ENCODE results near the gene RNF125.
"Not testable (repeated sequence)": the region's sequence is repeated elsewhere in the genome, so short reads cannot be mapped to it uniquely, and the experiment has no call there.

Gene RNF125

GRCh38 chr18:32018331-32019250, at the start of gene RNF125:
RNF125 (plus strand) TSS chr18:32018825; CDS start chr18:32018864, 39 bp downstream.
- DNase-seq, result peak; percentile 86

GRCh38 chr18:31970617-31971016, 48.0 kb upstream of the RNF125 start:
- no peak for DNase-seq

GRCh38 chr18:31973929-31974546, 44.6 kb upstream of the RNF125 start:
- DNase-seq, result no peak

DNA sequence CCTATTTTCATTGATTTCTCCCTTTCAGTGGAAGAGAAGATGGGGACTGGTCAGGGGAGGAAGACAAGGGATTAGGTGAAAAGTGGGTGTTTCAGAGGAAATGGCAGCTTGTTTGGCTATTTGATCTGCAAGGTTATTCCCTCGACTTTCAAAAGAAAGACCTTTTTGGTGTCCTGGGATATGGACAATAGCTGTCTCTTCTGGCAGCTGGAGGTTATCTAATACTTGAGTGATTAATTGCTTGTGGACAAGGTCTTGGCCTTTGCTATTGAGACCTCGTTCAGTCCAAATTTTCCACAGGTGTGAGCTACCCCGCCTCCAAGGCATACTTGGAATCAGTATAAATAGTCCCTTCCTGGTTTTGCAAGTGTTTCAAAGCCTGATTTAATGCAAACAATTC, 42.4 kb upstream of the RNF125 start:
- DNase-seq, result no peak

- no peak for DNase-seq
Observed at GRCh38 chr18:31977270-31977872, 41.3 kb upstream of the RNF125 start.

DNA sequence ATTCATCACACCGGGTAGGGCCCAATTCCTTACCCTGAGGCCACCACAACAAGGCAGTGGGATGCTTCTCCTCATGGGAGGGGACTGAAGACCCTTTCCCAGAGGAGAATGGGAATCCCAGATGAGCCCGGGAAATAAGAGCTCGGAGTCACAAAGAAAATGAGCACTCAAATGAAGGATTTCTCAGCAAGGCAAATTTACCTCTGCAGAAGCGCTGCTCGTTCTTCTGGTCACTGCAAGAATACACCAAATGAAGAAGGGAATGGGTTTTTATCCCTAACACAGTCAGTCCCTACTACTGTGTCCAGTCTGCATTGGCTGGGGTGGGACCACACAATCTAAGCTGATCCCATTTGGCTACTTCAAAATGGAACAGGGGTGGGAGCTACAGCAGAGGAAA, 40.0 kb upstream of the RNF125 start:
- DNase-seq, result no peak

- DNase-seq, result no peak
Observed at GRCh38 chr18:31979714-31980113, 38.9 kb upstream of the RNF125 start.

DNA sequence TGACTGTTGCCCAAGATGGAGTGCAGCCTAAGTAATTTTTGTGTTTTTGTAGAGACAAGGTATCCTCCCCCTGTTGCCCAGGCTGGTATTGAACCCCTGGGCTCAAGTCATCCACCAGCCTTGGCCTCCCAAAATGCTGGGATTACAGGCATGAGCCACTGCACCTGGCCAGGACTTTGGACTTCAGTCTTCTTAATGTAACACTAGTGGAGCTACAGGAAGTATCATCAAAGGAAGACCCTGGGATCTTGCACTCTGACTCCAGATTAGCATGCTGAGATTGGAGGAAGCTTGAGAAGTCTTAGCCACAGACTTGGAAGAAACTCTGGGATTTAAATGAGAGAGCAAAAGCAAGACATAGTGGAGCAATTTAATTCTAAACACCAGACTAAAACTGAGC, 37.8 kb upstream of the RNF125 start:
- no peak for DNase-seq

GRCh38 chr18:31983020-31983419, 35.6 kb upstream of the RNF125 start:
- no peak for DNase-seq

DNA sequence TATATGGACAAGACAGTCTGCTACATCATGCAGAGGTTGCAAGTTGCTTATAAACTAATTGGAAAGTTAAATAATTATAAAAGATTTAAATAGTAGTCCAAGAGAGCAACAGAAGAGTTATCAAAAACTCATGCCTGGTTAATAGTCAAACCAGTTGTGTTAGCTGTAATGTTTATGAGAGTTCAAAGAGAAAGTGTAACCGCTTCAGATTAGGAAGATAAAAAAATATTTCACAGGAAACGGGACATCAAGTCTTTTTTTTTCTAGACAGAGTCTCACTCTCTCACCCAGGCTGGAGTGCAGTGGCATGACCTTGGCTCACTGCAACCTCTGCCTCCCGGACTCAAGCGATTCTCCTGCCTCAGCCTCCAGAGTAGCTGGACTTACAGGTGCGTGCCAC, 34.6 kb upstream of the RNF125 start:
- no peak for DNase-seq

GRCh38 chr18:31990823-31991222, 27.8 kb upstream of the RNF125 start:
- no peak for DNase-seq

DNA sequence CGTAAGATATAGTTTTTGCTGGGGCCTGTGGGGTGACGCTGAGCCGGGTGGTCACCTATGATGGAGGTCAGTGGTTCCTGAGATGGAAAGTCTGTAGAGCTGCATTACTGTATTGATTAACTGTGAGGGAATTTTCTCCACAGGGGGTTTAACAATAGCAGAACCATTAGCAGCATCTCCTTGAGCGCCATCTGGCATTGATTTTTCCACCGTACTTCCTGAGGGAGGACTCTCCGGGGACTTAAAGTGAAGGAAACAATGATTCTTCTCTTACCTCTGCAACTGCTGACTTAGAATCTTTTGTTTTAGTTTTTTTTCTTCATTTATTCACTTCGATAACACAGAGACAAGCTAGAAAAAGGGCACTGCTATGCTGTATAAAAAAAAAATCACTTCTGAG, 22.6 kb upstream of the RNF125 start:
- DNase-seq, result no peak

GRCh38 chr18:31998880-31999412, 19.7 kb upstream of the RNF125 start:
- no peak for DNase-seq

GRCh38 chr18:32001141-32001540, 17.5 kb upstream of the RNF125 start:
- DNase-seq, result not testable (repeated sequence)

GRCh38 chr18:32003822-32004221, 14.8 kb upstream of the RNF125 start:
- not testable (repeated sequence) for DNase-seq

- DNase-seq, result no peak
Observed at GRCh38 chr18:32010124-32010721, 8.4 kb upstream of the RNF125 start.

DNA sequence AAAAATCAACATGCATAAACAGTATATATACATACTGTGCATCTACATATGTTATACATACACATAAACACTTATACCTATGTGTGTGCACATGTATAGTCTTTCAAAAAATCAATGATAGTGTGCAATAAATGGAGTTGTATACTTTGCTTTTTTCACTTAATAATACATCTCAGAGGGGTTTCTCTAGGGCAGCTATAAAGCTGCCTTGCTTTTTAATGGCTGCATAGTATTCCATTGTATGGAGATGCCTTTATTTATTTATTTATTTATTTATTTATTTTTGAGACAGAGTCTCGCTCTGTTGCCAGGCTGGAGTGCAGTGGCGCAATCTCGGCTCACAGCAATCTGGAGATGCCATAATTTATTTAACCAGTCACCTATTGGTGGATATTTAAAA, 7.4 kb upstream of the RNF125 start:
- no peak for DNase-seq

DNA sequence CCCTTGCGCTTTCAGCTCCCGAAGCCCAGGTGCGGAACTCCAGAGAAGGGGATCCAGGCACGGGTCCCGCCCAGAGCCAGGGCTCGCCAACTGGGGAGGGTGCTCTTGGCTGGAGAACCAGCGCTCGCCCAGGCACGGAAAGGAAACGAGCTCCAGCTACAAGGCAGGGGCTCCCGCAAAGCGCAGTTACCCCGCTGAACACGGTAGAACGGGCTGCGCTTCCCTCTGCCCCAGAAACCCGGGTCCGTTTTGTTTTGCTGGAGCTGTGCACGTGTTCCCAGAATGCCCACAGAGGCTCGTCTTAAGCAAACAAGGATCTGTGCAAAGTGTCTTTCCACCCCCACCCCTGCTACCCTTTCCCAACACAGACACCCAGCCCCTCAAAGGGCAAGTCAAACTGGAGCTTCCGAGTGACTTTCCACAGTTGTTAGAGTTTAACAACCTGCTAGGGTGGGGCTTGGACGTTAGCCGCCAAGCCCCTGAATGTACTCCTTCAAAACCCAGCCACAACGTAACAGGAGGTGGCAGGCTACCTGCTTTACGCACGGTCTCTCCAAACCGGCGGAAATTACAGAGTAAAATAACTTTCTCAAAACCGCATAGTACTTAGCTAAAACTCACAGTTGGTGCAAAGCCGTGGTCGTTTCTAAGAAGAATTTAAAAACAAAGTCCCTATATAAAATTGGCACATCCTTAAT, 775 bp downstream of the RNF125 start:
- DNase-seq, result peak; percentile 71

- peak; percentile 56 for DNase-seq
Observed at GRCh38 chr18:32019949-32020625, 1.5 kb downstream of the RNF125 start.

DNA sequence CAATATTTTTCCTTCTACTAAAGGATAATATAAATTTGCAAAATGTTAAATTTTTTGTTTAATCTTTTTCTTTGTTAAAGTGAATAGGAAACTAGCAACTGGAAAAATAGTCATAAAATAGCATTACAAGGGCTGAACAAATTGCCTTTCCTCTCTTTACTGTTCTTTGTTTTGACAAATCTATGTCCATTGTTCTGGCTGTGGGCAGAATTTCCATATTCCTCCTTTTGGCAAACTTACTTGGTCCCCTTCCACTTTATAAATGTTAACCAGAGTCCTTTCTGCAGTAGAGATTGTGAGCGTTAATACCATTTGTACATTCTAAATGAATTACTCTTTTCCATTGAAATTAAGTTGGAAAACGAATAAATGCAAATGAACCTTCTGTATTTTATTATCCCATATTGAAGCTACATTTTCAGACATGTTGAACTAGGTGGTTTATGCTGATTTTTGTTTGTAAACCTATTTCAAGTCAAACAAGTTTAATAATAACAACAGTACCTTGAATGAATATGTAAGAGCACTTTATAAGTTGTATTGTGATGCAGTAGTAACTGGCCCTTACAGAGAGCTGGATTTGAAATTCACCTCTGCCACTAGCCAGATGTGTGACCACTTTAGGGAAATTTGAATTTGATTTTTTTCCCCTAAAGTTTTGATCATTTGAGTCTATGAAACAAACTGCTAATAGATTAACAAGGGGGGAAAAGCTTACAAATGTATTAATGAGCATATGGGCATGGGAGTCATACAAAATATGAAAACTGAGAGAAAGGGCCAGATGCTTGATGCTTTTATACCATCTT, 3.3 kb downstream of the RNF125 start:
- DNase-seq, result no peak

- no peak for DNase-seq
Observed at GRCh38 chr18:32025744-32026143, 7.1 kb downstream of the RNF125 start.
